Ovary (tissue), 9 donors: Measurements from ENCODE around the gene SLC35A4. TPM values are rescaled to one million over a fixed set of nuclear protein-coding genes. Genes with fewer than 3 reads are reported as not detected.

Experiments
- DNase-seq, 5 donors: peaks; one replicate each; pipeline ENCODE4 v3.0.0-alpha.2; 2019 to 2020
- H3K27ac ChIP-seq, 2 donors: fragments of 200-600 bp; one replicate each; pipeline versions ENCODE4 v1.5.1 to v1.8.0; 2019 to 2022
- H3K27me3 ChIP-seq: fragments of 200-600 bp; one replicate; pipeline ENCODE4 v1.8.0; 2022
- H3K36me3 ChIP-seq: fragments of 200-600 bp; sonication (generic); one replicate; pipeline ENCODE4 v1.5.1; 2019
- H3K4me1 ChIP-seq: one replicate; pipeline ENCODE4 v1.8.1; 2013; ENCODE audit warnings: mild to moderate bottlenecking, moderate library complexity; ENCODE audit not compliant: insufficient read depth
- H3K4me3 ChIP-seq: fragments of 200-600 bp; sonication (generic); one replicate; pipeline ENCODE4 v1.5.1; 2017
- H3K9me3 ChIP-seq, 2 donors: fragments of 200-600 bp in 1 of 2; sonication (generic) in 1 of 2; one replicate each; pipeline versions ENCODE4 v1.5.1 to v1.8.1; 2013 to 2019; ENCODE audit warnings: mild to moderate bottlenecking in 1 of 2, moderate library complexity in 1 of 2
- CTCF ChIP-seq, 3 donors: fragments of 450-650 bp in 2 of 3; fragments of 200-600 bp in 1 of 3; IDR thresholded peaks; one replicate each; pipeline versions ENCODE4 v1.5.1 to v1.8.0; 2016 to 2022; ENCODE audit warnings: antibody characterized with exemption in 3 of 3, mild to moderate bottlenecking in 1 of 3
- EP300 ChIP-seq: sonication (generic); formaldehyde crosslinking; IDR thresholded peaks from one replicate; pipeline ENCODE4 v1.6.1; 2017; ENCODE audit warnings: antibody characterized with exemption
- POLR2A ChIP-seq: fragments of 450-650 bp; IDR thresholded peaks from one replicate; pipeline ENCODE4 v1.6.1; 2017; ENCODE audit warnings: antibody characterized with exemption, mild to moderate bottlenecking, moderate library complexity
- WGBS, 3 donors: extraction: QIAGEN DNeasy Blood & Tissue Kit in 1 of 3; methylation state at CpG; one replicate each; pipeline versions ENCODE4 v1.1.5 to v1.1.7; 2013 to 2017; 5-methylcytosine and 5-hydroxymethylcytosine counted together
- intact Hi-C, 4 donors: fragments of 100-400 bp; cut with DNase I; formaldehyde crosslinking; loops; one replicate each; pipeline versions ENCODE4 v1.11.0 to v1.15.1; 2022 to 2023
- polyA plus RNA-seq, 2 donors: library from polyadenylated mRNA; stranded (reverse); fragments of 200-250 nt in 1 of 2; fragments of 350-450 nt in 1 of 2; fragmentation: Illumina TruSeq in 1 of 2; extraction: RNeasy Lipid Tissue Mini Kit (QIAGEN cat#74804) in 1 of 2; gene quantifications; one replicate each; pipeline ENCODE4 v1.2.3, GENCODE V29; 2013 to 2014
- total RNA-seq, 7 donors: library from RNA; depleted of rRNA in 2 of 7; stranded (reverse); fragments of >200 nt in 2 of 7; fragmentation: NEBNext Ultra II Directional in 3 of 7; extraction: Animal tissue kit (Norgen Biotek cat#: 25700) in 3 of 7; gene quantifications; one replicate each; pipeline versions ENCODE4 v1.1.0 to v1.2.4, GENCODE V29; 2016 to 2023
- donor health status: DM: no; HTN: no; CAD: no; lungs with moderate emphysema.
- donor health status: DM: no; HTN: no; CAD: no.
- donor health status: Bipolar disorder and iron deficiency.
- donor health status: DM: yes; HTN: yes; CAD: no.
- donor health status: DM: no; HTN: no; CAD: no.
- donor health status: DM: yes; HTN: yes; CAD: no.

SLC35A4 gene
- total and polyA plus RNA-seq, 9 donors, result 22.3 to 80.2 (median 47.1) TPM

GRCh38 chr5:140548300-140548688 is 16.3 kb upstream of the SLC35A4 start:
- peaks cover 15% of the 10 kb centered on the region for H3K4me1 ChIP-seq
- TF ChIP-seq CTCF (IDR thresholded peaks at IDR 0.05), result no peak
- TF ChIP-seq POLR2A, result no peak
- no peak for TF ChIP-seq EP300
- H3K36me3 ChIP-seq, result no peaks in the 10 kb centered on the region

DNA sequence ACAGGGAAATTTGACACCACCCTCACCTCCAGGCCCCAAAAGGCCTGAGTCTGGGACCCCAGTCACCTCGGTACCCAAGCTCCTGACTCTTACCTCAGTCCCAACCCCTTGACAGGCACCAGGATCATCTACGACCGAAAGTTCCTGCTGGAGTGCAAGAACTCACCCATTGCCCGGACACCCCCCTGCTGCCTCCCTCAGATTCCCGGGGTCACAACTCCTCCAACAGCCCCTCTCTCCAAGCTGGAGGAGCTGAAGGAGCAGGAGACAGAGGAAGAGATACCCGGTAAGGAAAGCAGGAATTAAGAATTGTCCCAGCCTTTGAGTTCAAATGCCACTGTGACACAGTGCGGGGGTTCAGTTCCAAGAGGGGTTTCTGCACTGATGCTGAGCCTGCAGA is 15.8 kb upstream of the SLC35A4 start:
- no peak for DNase-seq
- H3K27me3 ChIP-seq, result no peaks in the 10 kb centered on the region
- peak overlapping the region; percentile 91 to 96 for H3K27ac ChIP-seq
- H3K36me3 ChIP-seq, result no peaks in the 10 kb centered on the region
- 77 to 86% (median 81%) methylated on average over 7 of the region's 7 CpGs for WGBS, 3 donors
- intact Hi-C loops, result loop anchor here in 2 of 4 donors (5.0 kb wide), 3 partner anchors 94 to 146 kb away; partner anchors contain the start of genes ANKHD1 (in 1 of the 2), IK (in 1 of the 2) and NDUFA2 (in 1 of the 2)
- peaks cover 15% of the 10 kb centered on the region for H3K4me1 ChIP-seq
- H3K9me3 ChIP-seq, result no peaks in the 10 kb centered on the region
- no peak for TF ChIP-seq CTCF (IDR thresholded peaks at IDR 0.05)
- no peak for TF ChIP-seq POLR2A
- TF ChIP-seq EP300, result no peak
- H3K4me3 ChIP-seq, result no peak overlapping the region

More at GRCh38 chr5:140548300-140548688, 16.3 kb upstream of the SLC35A4 start:
- intact Hi-C loops, result loop anchor here in 2 of 4 donors (5.0 kb wide), 3 partner anchors 94 to 146 kb away; partner anchors contain the start of genes ANKHD1 (in 1 of the 2), IK (in 1 of the 2) and NDUFA2 (in 1 of the 2)
- Histone ChIP-seq H3K9me3 (no peaks in the 10 kb centered on the region), H3K27me3 (no peaks in the 10 kb centered on the region), H3K4me3 (peak overlapping the region; percentile 48), H3K27ac (peak overlapping the region; percentile 91 to 96)
- 0 to 3% (median 1%) methylated on average over 5 of the region's 5 CpGs for whole genome bisulfite sequencing, 3 donors
- no peak for DNase-seq

DNA sequence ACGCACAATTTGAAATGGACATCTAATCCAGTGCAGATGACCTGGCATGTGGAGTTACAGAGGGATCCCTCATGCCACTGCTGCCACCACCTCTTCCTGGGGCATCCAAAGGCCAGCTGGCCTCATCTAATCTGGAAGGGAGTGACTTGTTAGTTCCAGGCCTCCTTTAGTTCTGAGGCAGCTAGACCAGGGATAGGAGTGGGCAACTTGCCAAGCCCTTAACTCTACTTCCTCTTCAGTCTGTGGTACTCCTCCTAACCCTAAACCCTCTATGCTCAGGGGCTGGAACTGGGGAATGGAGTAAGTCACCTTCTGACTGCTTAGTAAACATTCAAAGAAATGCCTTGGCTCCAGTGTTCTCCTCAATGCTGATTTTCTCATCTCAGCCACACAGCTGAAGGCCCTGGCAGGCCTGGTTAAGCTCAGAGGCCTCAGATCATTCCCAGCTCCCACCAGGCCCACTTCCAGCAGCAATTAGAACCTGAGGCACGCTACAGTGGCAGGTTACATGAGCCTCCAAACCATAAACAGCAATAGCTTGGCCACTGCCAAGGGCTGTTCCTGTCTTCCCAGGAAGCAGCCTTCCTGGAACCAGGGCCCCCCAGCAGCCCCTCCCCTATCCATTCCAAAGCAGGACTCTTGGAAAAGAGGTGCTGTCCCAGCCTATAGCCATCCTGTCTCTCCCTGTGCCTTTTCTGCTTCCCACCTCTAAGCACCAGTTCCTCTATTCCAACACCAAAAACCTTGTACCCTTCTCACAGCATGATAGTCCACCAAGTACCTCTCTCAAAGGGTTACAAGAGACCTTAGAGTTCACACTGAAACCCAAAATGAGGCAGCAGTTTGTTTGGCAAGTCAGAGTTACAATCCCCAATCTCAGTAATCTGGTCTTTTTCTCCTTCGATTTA is 15.1 kb upstream of the SLC35A4 start:
- 68 to 70% (median 69%) methylated on average over 3 of the region's 3 CpGs for WGBS, 3 donors
- no peaks in the 10 kb centered on the region for H3K27me3 ChIP-seq
- no peaks in the 10 kb centered on the region for H3K9me3 ChIP-seq
- peak in 3 of 5 donors; percentile 42 to 54 (median 46) for DNase-seq
- peak overlapping the region; percentile 9 to 96 for H3K27ac ChIP-seq
- no peak overlapping the region for H3K4me3 ChIP-seq
- intact Hi-C loops, result loop anchor here in 2 of 4 donors (5.0 kb wide), 3 partner anchors 93 to 147 kb away; partner anchors contain the start of genes ANKHD1 (in 1 of the 2), IK (in 1 of the 2) and NDUFA2 (in 1 of the 2)
- no peak for TF ChIP-seq CTCF (IDR thresholded peaks at IDR 0.05)
- no peak for TF ChIP-seq POLR2A
- no peak for TF ChIP-seq EP300
- H3K36me3 ChIP-seq, result no peaks in the 10 kb centered on the region
- peaks cover 15% of the 10 kb centered on the region for H3K4me1 ChIP-seq

DNA sequence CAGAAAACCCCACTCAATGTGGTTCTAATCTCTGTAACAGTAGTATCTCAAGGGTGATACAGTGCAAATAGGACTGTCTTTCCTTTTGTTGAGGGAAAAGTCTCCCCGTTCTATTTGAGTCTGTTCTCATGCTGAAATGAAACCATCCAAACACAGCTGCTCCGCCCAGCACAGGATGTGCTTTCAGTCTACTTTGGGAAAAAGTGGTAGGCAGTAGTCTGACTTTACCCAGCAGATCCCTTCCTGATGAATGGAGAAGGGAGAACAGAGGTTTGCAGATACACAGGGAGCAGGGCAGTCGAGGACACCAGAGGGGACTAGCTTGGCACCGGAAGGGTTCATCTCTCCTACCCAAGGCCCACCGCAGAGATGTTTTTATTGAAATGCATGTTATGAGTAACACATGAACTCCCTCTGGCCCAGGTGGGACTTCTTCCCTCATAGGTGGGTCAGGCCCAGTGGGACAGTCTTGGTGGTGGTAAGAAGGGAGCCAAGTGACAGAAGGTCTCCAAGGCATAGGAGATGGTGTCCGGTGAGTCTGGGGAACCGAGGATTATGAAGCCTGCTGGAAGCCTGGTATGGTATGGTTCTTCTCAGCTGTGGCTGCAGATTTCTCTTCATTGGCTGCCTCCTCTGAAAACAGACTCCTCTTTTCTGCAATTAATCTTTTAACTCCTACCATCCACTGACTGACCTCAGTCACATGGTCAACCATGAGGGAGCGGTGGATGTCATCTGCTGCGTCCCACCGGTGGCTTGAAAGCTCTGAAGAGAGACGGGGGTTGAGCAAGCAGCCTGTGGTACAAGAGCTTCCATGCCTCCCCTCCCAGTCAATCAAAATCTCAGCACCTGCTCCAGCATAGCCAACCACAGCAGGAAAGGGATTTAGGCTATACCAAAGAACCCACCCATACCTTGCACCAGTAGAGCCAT is 14.2 kb upstream of the SLC35A4 start:
- H3K27ac ChIP-seq, result no peak overlapping the region
- no peak for DNase-seq
- H3K27me3 ChIP-seq, result no peaks in the 10 kb centered on the region
- H3K4me3 ChIP-seq, result no peak overlapping the region
- WGBS, 3 donors, result 79 to 83% (median 80%) methylated on average over 11 of the region's 11 CpGs
- H3K36me3 ChIP-seq, result no peaks in the 10 kb centered on the region
- intact Hi-C loops, result no loop called here
- no peaks in the 10 kb centered on the region for H3K9me3 ChIP-seq
- H3K4me1 ChIP-seq, result peaks cover 15% of the 10 kb centered on the region
- TF ChIP-seq CTCF (IDR thresholded peaks at IDR 0.05) (no peak), EP300 (no peak), POLR2A (no peak)
